Activated CD8-positive, alpha-beta T cell treated with anti-CD3 and anti-CD28 coated beads, Interleukin-2, amount 10 ng/mL, durations not matched to agents 7 days and 5 days (primary cell): Measurements from ENCODE around the gene CDK4. TPM values are rescaled to one million over a fixed set of nuclear protein-coding genes. Genes with fewer than 3 reads are reported as not detected.
"Not testable (repeated sequence)": the region's sequence is repeated elsewhere in the genome, so short reads cannot be mapped to it uniquely, and the experiment has no call there.

Experiments
- ATAC-seq: fragments of 150-1000 bp; cut with Tn5 transposase; one replicate; pipeline ENCODE4 v1.10.0; 2021; ENCODE audit warnings: moderate library complexity
- CTCF ChIA-PET: fragments of 350-600 bp; sonication (Branson Sonifier 250); formaldehyde crosslinking; loops from one replicate; lab custom pipeline; 2021; ENCODE audit warnings: antibody characterized with exemption; lab: Charles Lee
- POLR2A ChIA-PET: fragments of 350-600 bp; sonication (Branson Sonifier 250); formaldehyde crosslinking; loops from one replicate; lab custom pipeline; 2021; ENCODE audit warnings: antibody characterized with exemption; lab: Charles Lee
- DNase-seq: peaks from one replicate; pipeline ENCODE4 v3.0.0-alpha.2; 2020
- H3K27ac Mint-ChIP-seq: one replicate; pipeline ENCODE4 v1.8.0; 2021; ENCODE audit warnings: mild to moderate bottlenecking, mixed read lengths
- H3K27me3 Mint-ChIP-seq: one replicate; pipeline ENCODE4 v1.8.0; 2021; ENCODE audit warnings: low read depth, mixed read lengths
- H3K36me3 Mint-ChIP-seq: one replicate; pipeline ENCODE4 v1.8.0; 2021; ENCODE audit warnings: low read depth, mixed read lengths
- H3K4me1 Mint-ChIP-seq: one replicate; pipeline ENCODE4 v1.8.0; 2021; ENCODE audit warnings: low read depth, mixed read lengths
- H3K4me3 Mint-ChIP-seq: one replicate; pipeline ENCODE4 v1.8.0; 2021; ENCODE audit warnings: mild to moderate bottlenecking, mixed read lengths
- H3K9me3 Mint-ChIP-seq: one replicate; pipeline ENCODE4 v1.8.0; 2022; ENCODE audit warnings: mixed read lengths; ENCODE audit not compliant: insufficient read depth
- total RNA-seq, 2 experiments: library from RNA; stranded (reverse); gene quantifications; one replicate each; pipeline ENCODE4 v1.2.3, GENCODE V29; 2021

CDK4 gene
- total RNA-seq, 2 experiments from 2014 or later = 132 to 146 TPM

GRCh38 chr12:57781801-57782200, 29.7 kb upstream of the CDK4 start:
- no peak for ATAC-seq
- Mint-ChIP-seq H3K36me3 (peaks cover 15% of the 10 kb centered on the region), H3K4me3 (no peak overlapping the region), H3K27me3 (no peaks in the 10 kb centered on the region), H3K4me1 (peaks cover 40% of the 10 kb centered on the region), H3K9me3 (no peaks in the 10 kb centered on the region), H3K27ac (peak overlapping the region; percentile 96)
- CTCF ChIA-PET = interaction anchor here (0.7 to 4.5 kb wide), 11 partner anchors 8 to 124 kb away, joined by 3 to 26 read pairs (median 5); partner anchors contain the start of genes CYP27B1, EEF1AKMT3 and METTL1
- POLR2A ChIA-PET = interaction anchor here (0.7 kb wide), 1 partner anchor 63 kb away, joined by 4 read pairs; no protein-coding TSS in a partner anchor
- no peak for DNase-seq

DNA sequence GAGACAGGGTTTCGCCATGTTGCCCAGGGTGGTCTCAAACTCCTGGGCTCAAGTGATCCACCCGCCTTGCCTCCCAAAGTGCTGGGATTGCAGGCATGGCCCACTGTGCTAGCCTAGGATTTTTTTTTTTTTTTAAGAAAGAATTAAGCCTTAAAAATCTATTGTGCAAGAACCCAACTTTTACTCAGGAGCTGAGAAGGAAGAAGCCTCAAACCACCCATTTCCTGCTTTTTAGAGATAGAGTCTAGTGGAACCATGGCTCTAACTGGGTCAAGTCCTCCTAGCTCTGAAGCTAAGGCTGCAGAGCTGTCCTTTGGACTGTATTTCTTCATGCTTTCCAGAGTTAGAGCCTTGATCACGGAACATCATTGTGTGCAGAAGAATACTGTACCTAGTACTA, 29.1 kb upstream of the CDK4 start:
- no peaks in the 10 kb centered on the region for H3K27me3 Mint-ChIP-seq
- DNase-seq (no peak), ATAC-seq (no peak)
- peak overlapping the region; percentile 96 for H3K27ac Mint-ChIP-seq
- CTCF ChIA-PET = interaction anchor here (0.7 to 4.5 kb wide), 11 partner anchors 8 to 125 kb away, joined by 3 to 26 read pairs (median 5); partner anchors contain the start of genes CYP27B1, EEF1AKMT3 and METTL1
- POLR2A ChIA-PET = interaction anchor here (0.7 to 1.2 kb wide), 2 partner anchors 9 to 64 kb away, joined by 4 to 5 read pairs; partner anchors contain the start of genes EEF1AKMT3 and METTL1
- peak overlapping the region; percentile 12 for H3K4me3 Mint-ChIP-seq
- peaks cover 40% of the 10 kb centered on the region for H3K4me1 Mint-ChIP-seq
- peaks cover 10% of the 10 kb centered on the region for H3K36me3 Mint-ChIP-seq
- no peaks in the 10 kb centered on the region for H3K9me3 Mint-ChIP-seq

- no peak for ATAC-seq
- DNase-seq = no peak
- H3K4me3 Mint-ChIP-seq = no peak overlapping the region
- POLR2A ChIA-PET = interaction anchor here (1.2 to 1.3 kb wide), 2 partner anchors 8 to 21 kb away, joined by 3 to 5 read pairs; partner anchors contain the start of genes EEF1AKMT3 and METTL1
- H3K27me3 Mint-ChIP-seq = no peaks in the 10 kb centered on the region
- peak overlapping the region; percentile 96 for H3K27ac Mint-ChIP-seq
- H3K4me1 Mint-ChIP-seq = peaks cover 40% of the 10 kb centered on the region
- CTCF ChIA-PET = interaction anchor here (1.7 to 2.6 kb wide), 2 partner anchors 21 to 24 kb away, joined by 5 to 12 read pairs; no protein-coding TSS in a partner anchor
- peaks cover 12% of the 10 kb centered on the region for H3K36me3 Mint-ChIP-seq
- H3K9me3 Mint-ChIP-seq = no peaks in the 10 kb centered on the region
These were observed 28.3 kb upstream of the CDK4 start for GRCh38 chr12:57780284-57780897.

- DNase-seq (no peak), ATAC-seq (no peak)
- H3K27me3 Mint-ChIP-seq = no peaks in the 10 kb centered on the region
- H3K27ac Mint-ChIP-seq = no peak overlapping the region
- POLR2A ChIA-PET = interaction anchor here (1.2 to 1.3 kb wide), 2 partner anchors 8 to 21 kb away, joined by 3 to 5 read pairs; partner anchors contain the start of genes EEF1AKMT3 and METTL1
- no peak overlapping the region for H3K4me3 Mint-ChIP-seq
- H3K9me3 Mint-ChIP-seq = no peaks in the 10 kb centered on the region
- CTCF ChIA-PET = interaction anchor here (1.6 to 2.6 kb wide), 3 partner anchors 15 to 75 kb away, joined by 3 to 12 read pairs (median 6); no protein-coding TSS in a partner anchor
- peaks cover 12% of the 10 kb centered on the region for H3K36me3 Mint-ChIP-seq
- peaks cover 40% of the 10 kb centered on the region for H3K4me1 Mint-ChIP-seq
These were observed 27.6 kb upstream of the CDK4 start for GRCh38 chr12:57779736-57780135.

GRCh38 chr12:57777911-57778310, 25.8 kb upstream of the CDK4 start:
- peaks cover 40% of the 10 kb centered on the region for H3K4me1 Mint-ChIP-seq
- ATAC-seq (no peak), DNase-seq (no peak)
- ChIA-PET CTCF (interaction anchor here (1.4 to 2.6 kb wide), 4 partner anchors 13 to 24 kb away, joined by 4 to 12 read pairs (median 5); no protein-coding TSS in a partner anchor), POLR2A (interaction anchor here (0.7 kb wide), 1 partner anchor 87 kb away, joined by 3 read pairs; no protein-coding TSS in a partner anchor)
- H3K9me3 Mint-ChIP-seq = no peaks in the 10 kb centered on the region
- H3K4me3 Mint-ChIP-seq = no peak overlapping the region
- no peak overlapping the region for H3K27ac Mint-ChIP-seq
- peaks cover 14% of the 10 kb centered on the region for H3K36me3 Mint-ChIP-seq
- H3K27me3 Mint-ChIP-seq = no peaks in the 10 kb centered on the region

- no peak for DNase-seq
- ATAC-seq = no peak
- POLR2A ChIA-PET = no interaction called here
- Mint-ChIP-seq H3K36me3 (peaks cover 11% of the 10 kb centered on the region), H3K27me3 (no peaks in the 10 kb centered on the region), H3K4me1 (peaks cover 37% of the 10 kb centered on the region), H3K27ac (no peak overlapping the region), H3K4me3 (no peak overlapping the region), H3K9me3 (no peaks in the 10 kb centered on the region)
- CTCF ChIA-PET = interaction anchor here (0.8 to 1.5 kb wide), 2 partner anchors 25 to 120 kb away, joined by 3 to 4 read pairs; no protein-coding TSS in a partner anchor
These were observed 25.3 kb upstream of the CDK4 start for GRCh38 chr12:57777367-57777766.

DNA sequence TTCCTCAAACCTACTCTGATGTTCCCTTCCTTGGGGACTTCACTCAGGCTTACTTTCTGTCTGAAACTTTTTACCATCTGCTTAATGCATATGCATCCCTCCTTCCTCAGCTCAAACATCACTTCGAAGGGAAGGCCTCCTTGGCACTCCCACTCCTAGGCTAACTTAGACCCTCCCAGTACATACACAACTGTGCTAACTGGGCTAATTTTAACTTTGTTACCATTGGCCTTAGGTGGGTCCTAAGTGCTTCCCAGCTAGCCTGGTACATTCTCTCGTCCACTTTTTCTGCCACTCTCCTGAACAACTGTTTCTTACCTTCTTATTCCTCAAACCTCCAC, 24.1 kb upstream of the CDK4 start:
- H3K9me3 Mint-ChIP-seq = no peaks in the 10 kb centered on the region
- no peak for ATAC-seq
- no peak for DNase-seq
- no peaks in the 10 kb centered on the region for H3K27me3 Mint-ChIP-seq
- CTCF ChIA-PET = interaction anchor here (1.1 to 1.9 kb wide), 2 partner anchors 128 to 129 kb away, joined by 3 to 5 read pairs; no protein-coding TSS in a partner anchor
- POLR2A ChIA-PET = no interaction called here
- H3K4me1 Mint-ChIP-seq = peaks cover 32% of the 10 kb centered on the region
- no peak overlapping the region for H3K27ac Mint-ChIP-seq
- H3K4me3 Mint-ChIP-seq = no peak overlapping the region
- H3K36me3 Mint-ChIP-seq = peaks cover 9% of the 10 kb centered on the region

- peaks cover 10% of the 10 kb centered on the region for H3K36me3 Mint-ChIP-seq
- H3K4me1 Mint-ChIP-seq = peaks cover 30% of the 10 kb centered on the region
- ChIA-PET POLR2A (no interaction called here), CTCF (interaction anchor here (0.7 to 1.9 kb wide), 3 partner anchors 128 to 162 kb away, joined by 3 to 5 read pairs (median 3); no protein-coding TSS in a partner anchor)
- no peaks in the 10 kb centered on the region for H3K27me3 Mint-ChIP-seq
- no peak for ATAC-seq
- H3K9me3 Mint-ChIP-seq = no peaks in the 10 kb centered on the region
- H3K4me3 Mint-ChIP-seq = no peak overlapping the region
- no peak overlapping the region for H3K27ac Mint-ChIP-seq
- no peak for DNase-seq
These were observed 23.6 kb upstream of the CDK4 start for GRCh38 chr12:57775563-57776246.

- Mint-ChIP-seq H3K27ac (no peak overlapping the region), H3K9me3 (no peaks in the 10 kb centered on the region), H3K4me1 (peaks cover 29% of the 10 kb centered on the region), H3K36me3 (peaks cover 15% of the 10 kb centered on the region), H3K4me3 (no peak overlapping the region), H3K27me3 (no peaks in the 10 kb centered on the region)
- DNase-seq (no peak), ATAC-seq (no peak)
- POLR2A ChIA-PET = no interaction called here
- CTCF ChIA-PET = interaction anchor here (0.7 to 1.9 kb wide), 3 partner anchors 18 to 163 kb away, joined by 3 to 5 read pairs (median 5); no protein-coding TSS in a partner anchor
These were observed 22.9 kb upstream of the CDK4 start for GRCh38 chr12:57775044-57775443.

DNA sequence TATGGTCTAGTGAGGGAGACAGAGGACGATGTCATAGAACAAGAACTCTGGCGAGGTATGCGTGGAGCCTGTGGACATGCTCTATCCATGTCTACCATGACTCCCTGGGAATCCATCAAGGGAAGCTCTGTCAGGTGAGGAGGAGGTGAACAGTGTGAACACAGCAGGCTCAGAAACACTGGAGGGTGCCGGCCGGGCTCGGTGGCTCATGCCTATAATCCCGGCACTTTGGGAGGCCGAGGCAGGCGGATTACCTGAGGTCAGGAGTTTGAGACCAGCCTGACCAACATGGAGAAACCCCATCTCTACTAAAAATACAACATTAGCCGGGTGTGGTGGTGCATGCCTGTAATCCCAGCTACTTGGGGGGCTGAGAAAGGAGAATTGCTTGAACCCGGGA, 22.5 kb upstream of the CDK4 start:
- H3K36me3 Mint-ChIP-seq = peaks cover 19% of the 10 kb centered on the region
- H3K27ac Mint-ChIP-seq, H3K27me3 Mint-ChIP-seq, ATAC-seq, H3K9me3 Mint-ChIP-seq, DNase-seq, H3K4me3 Mint-ChIP-seq, POLR2A ChIA-PET: not testable (repeated sequence)
- CTCF ChIA-PET = interaction anchor here (0.9 to 1.9 kb wide), 3 partner anchors 15 to 130 kb away, joined by 4 to 5 read pairs (median 5); no protein-coding TSS in a partner anchor
- peaks cover 27% of the 10 kb centered on the region for H3K4me1 Mint-ChIP-seq
